DND-41 (cell line): ENCODE measurements around the gene C18orf63.

Experiments used
- ATAC-seq: fragments of 200-7000 bp; cut with Tn5 transposase; 3 replicates; pipeline ENCODE4 v1.9.1; 2021; ENCODE audit warnings: low read depth; ENCODE audit not compliant: insufficient read depth
- DNase-seq: peaks from one replicate; pipeline ENCODE4 v3.0.0-alpha.2; 2020
- H2AFZ ChIP-seq: 2 replicates; pipeline ENCODE4 v1.6.0; 2012; ENCODE audit warnings: low read depth, low read length
- H3K27ac ChIP-seq: 2 replicates; pipeline ENCODE4 v1.5.1; 2012; ENCODE audit warnings: low read length, inconsistent platforms
- H3K27me3 ChIP-seq: fragments of 200-600 bp; sonication (generic); 2 replicates; pipeline ENCODE4 v1.6.0; 2012; ENCODE audit warnings: low read length, mild to moderate bottlenecking, inconsistent platforms; ENCODE audit not compliant: insufficient read depth, poor library complexity
- H3K36me3 ChIP-seq: 2 replicates; pipeline ENCODE4 v1.5.1; 2012; ENCODE audit warnings: low read length, inconsistent platforms; ENCODE audit not compliant: insufficient read depth
- H3K4me1 ChIP-seq: 2 replicates; pipeline ENCODE4 v1.5.1; 2012; ENCODE audit warnings: mild to moderate bottlenecking, low read length; ENCODE audit not compliant: insufficient read depth
- H3K4me2 ChIP-seq: 2 replicates; pipeline ENCODE4 v1.6.0; 2012; ENCODE audit warnings: mild to moderate bottlenecking, moderate library complexity, low read length, inconsistent platforms; ENCODE audit not compliant: insufficient read depth
- H3K4me3 ChIP-seq, 2 experiments: fragments of 200-600 bp in 1 of 2; shearing (Covaris generic) in 1 of 2; 2 replicates each; pipeline ENCODE4 v1.5.1; 2012 to 2016; ENCODE audit warnings: inconsistent platforms in 2 of 2, low read length in 2 of 2, mild to moderate bottlenecking in 2 of 2, low read depth in 1 of 2, moderate library complexity in 1 of 2
- H3K79me2 ChIP-seq: 2 replicates; pipeline ENCODE4 v1.6.0; 2012; ENCODE audit warnings: low read length, inconsistent platforms; ENCODE audit not compliant: insufficient read depth
- H3K9ac ChIP-seq: 2 replicates; pipeline ENCODE4 v1.6.0; 2012; ENCODE audit warnings: low read depth, mild to moderate bottlenecking, inconsistent platforms, low read length, moderate library complexity
- H3K9me3 ChIP-seq: 2 replicates; pipeline ENCODE4 v1.5.1; 2012; ENCODE audit warnings: low read length, moderate library complexity, mild to moderate bottlenecking, inconsistent platforms; ENCODE audit not compliant: insufficient read depth, severe bottlenecking
- H4K20me1 ChIP-seq: 2 replicates; pipeline ENCODE4 v1.6.0; 2012; ENCODE audit warnings: low read length; ENCODE audit not compliant: insufficient read depth
- EZH2 ChIP-seq: IDR thresholded peaks from 3 replicates; pipeline ENCODE4 v1.6.1; 2012; ENCODE audit warnings: borderline replicate concordance, low read depth, mild to moderate bottlenecking, moderate library complexity, low read length, inconsistent platforms; ENCODE audit not compliant: severe bottlenecking
- TF ChIP-seq, protein P1 (sequence below): IDR thresholded peaks from 2 replicates; pipeline ENCODE4 v1.5.1; 2012; ENCODE audit warnings: borderline replicate concordance, low read length, moderate library complexity, mild to moderate bottlenecking; ENCODE audit not compliant: poor library complexity, severe bottlenecking; ENCODE audit errors: extremely low read depth

The C18orf63 gene

DNA sequence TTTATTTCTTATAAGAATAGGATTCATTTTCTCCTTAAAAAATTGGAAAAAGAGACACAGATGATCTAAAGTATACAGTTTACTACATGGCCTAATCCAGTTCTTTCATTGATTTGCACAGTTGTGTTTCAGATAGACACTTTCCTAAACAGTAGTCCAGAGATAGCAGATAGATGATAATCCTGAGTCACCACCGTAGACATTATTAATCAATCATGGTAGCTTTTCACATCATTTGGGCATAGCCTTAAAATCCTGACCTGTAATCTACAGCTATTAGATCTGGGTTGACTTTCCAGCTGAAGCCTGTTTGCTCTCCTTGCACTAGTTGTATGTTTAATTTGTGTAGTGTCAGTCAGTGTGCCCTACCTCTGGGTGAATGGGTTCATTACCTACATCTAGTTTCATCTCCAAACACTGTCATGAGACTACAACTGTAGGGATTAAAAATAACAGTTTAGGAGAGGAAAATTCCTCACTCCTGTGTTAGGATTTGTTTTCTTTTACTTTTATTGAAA lies 14.1 kb downstream of the C18orf63 start:
- Histone ChIP-seq H3K4me3 (no peak overlapping the region), H3K27ac (no peak overlapping the region), H3K9ac (no peak overlapping the region), H4K20me1 (no peaks in the 10 kb centered on the region), H2AFZ (no peak overlapping the region), H3K36me3 (no peaks in the 10 kb centered on the region), H3K79me2 (no peaks in the 10 kb centered on the region), H3K27me3 (peaks cover 7% of the 10 kb centered on the region), H3K4me1 (no peaks in the 10 kb centered on the region), H3K9me3 (no peaks in the 10 kb centered on the region), H3K4me2 (no peak overlapping the region)
- DNase-seq (no peak), ATAC-seq (no peak)
- TF ChIP-seq, protein P1, sequence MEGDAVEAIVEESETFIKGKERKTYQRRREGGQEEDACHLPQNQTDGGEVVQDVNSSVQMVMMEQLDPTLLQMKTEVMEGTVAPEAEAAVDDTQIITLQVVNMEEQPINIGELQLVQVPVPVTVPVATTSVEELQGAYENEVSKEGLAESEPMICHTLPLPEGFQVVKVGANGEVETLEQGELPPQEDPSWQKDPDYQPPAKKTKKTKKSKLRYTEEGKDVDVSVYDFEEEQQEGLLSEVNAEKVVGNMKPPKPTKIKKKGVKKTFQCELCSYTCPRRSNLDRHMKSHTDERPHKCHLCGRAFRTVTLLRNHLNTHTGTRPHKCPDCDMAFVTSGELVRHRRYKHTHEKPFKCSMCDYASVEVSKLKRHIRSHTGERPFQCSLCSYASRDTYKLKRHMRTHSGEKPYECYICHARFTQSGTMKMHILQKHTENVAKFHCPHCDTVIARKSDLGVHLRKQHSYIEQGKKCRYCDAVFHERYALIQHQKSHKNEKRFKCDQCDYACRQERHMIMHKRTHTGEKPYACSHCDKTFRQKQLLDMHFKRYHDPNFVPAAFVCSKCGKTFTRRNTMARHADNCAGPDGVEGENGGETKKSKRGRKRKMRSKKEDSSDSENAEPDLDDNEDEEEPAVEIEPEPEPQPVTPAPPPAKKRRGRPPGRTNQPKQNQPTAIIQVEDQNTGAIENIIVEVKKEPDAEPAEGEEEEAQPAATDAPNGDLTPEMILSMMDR = no peak
- no peak for TF ChIP-seq EZH2

DNA sequence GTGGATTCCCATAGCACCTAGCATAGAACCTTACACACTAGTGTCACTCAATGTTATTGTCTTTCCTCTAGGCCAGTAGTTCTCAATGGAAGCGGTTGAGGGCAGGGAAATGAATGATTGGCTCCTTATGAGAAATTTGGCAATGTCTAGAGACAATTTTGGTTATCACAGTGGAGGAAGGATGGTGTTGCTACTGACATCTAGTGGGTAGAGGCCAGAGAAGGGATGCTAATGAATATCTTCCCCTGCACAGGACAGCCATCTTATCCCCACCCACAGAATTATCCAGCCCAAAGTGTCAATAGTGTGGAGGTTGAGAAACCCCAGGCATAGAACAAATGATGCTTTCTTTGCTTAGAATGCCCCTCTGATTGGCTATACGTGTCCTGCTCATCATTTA lies 15.8 kb downstream of the C18orf63 start:
- DNase-seq (no peak), ATAC-seq (no peak)
- H3K9me3 ChIP-seq = no peaks in the 10 kb centered on the region
- no peak overlapping the region for H3K4me3 ChIP-seq
- no peak for TF ChIP-seq EZH2
- TF ChIP-seq, protein P1 = peak; percentile 16
- H3K4me1 ChIP-seq = no peaks in the 10 kb centered on the region
- peaks cover 7% of the 10 kb centered on the region for H3K27me3 ChIP-seq
- H4K20me1 ChIP-seq = no peaks in the 10 kb centered on the region
- no peak overlapping the region for H3K9ac ChIP-seq
- H3K79me2 ChIP-seq = no peaks in the 10 kb centered on the region
- no peak overlapping the region for H3K27ac ChIP-seq
- no peaks in the 10 kb centered on the region for H3K36me3 ChIP-seq
- no peak overlapping the region for H3K4me2 ChIP-seq
- no peak overlapping the region for H2AFZ ChIP-seq

DNA sequence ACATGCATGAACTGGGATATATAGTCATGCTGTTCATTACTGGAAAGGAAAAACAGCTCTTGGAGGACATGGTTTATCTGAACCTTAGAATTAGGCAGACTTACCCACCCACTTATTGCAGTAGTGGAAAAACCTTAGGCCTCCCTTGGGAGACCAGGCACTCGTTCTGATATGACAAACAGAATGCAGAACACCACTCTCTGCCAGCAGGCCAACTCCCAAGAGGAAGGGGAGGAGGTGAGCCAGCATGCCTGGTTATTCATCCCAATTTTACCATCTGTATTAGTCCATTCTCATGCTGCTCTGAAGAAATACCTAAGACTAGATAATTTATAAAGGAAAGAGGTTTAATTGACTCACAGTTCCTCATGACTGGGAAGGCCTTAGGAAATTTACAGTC lies 17.5 kb downstream of the C18orf63 start:
- ATAC-seq (no peak), DNase-seq (no peak)
- no peaks in the 10 kb centered on the region for H3K79me2 ChIP-seq
- H3K36me3 ChIP-seq = no peaks in the 10 kb centered on the region
- H3K27me3 ChIP-seq = peaks cover 14% of the 10 kb centered on the region
- H4K20me1 ChIP-seq = no peaks in the 10 kb centered on the region
- H3K27ac ChIP-seq = no peak overlapping the region
- no peaks in the 10 kb centered on the region for H3K9me3 ChIP-seq
- H2AFZ ChIP-seq = no peak overlapping the region
- no peak overlapping the region for H3K4me2 ChIP-seq
- H3K9ac ChIP-seq = no peak overlapping the region
- H3K4me1 ChIP-seq = no peaks in the 10 kb centered on the region
- TF ChIP-seq, protein P1 = no peak
- TF ChIP-seq EZH2 = no peak
- no peak overlapping the region for H3K4me3 ChIP-seq
